Smooth muscle cell (in vitro differentiated cells): ENCODE results near the gene RALY. TPM values are rescaled to one million over a fixed set of nuclear protein-coding genes. Genes with fewer than 3 reads are reported as not detected.
A peak's percentile ranks its signal among the peaks of the same experiment; 100 is the strongest.

ENCODE experiments used
- DNase-seq: peaks from one replicate; lab custom pipeline; 2025; ENCODE audit not compliant: unreplicated experiment; lab: John Stamatoyannopoulos, UW
- H2AFZ ChIP-seq: fragments of 200-600 bp; sonication (generic); 2 replicates; pipeline ENCODE4 v1.6.0; 2016; ENCODE audit warnings: antibody characterized with exemption, low read depth, mild to moderate bottlenecking
- H3F3A ChIP-seq: fragments of 200-600 bp; sonication (generic); 2 replicates; pipeline ENCODE4 v1.6.0; 2017; ENCODE audit warnings: antibody characterized with exemption, low read depth
- H3K27ac ChIP-seq: fragments of 200-600 bp; sonication (generic); 2 replicates; pipeline ENCODE4 v1.5.1; 2016; ENCODE audit warnings: low read depth, mild to moderate bottlenecking
- H3K27me3 ChIP-seq: fragments of 200-600 bp; sonication (generic); 2 replicates; pipeline ENCODE4 v1.6.1; 2016; ENCODE audit warnings: low read depth, mild to moderate bottlenecking
- H3K36me3 ChIP-seq: fragments of 200-600 bp; sonication (generic); 2 replicates; pipeline ENCODE4 v1.5.1; 2016; ENCODE audit warnings: low read depth
- H3K4me1 ChIP-seq: fragments of 200-600 bp; sonication (generic); 2 replicates; pipeline ENCODE4 v1.5.1; 2016; ENCODE audit warnings: low read depth
- H3K4me2 ChIP-seq: fragments of 200-600 bp; sonication (generic); 2 replicates; pipeline ENCODE4 v1.6.0; 2016; ENCODE audit warnings: mild to moderate bottlenecking
- H3K4me3 ChIP-seq: fragments of 200-600 bp; sonication (generic); 2 replicates; pipeline ENCODE4 v1.5.1; 2016; ENCODE audit warnings: mild to moderate bottlenecking
- H3K79me2 ChIP-seq: fragments of 200-600 bp; sonication (generic); 2 replicates; pipeline ENCODE4 v1.6.0; 2016; ENCODE audit warnings: low read depth, mild to moderate bottlenecking
- H3K9ac ChIP-seq: fragments of 200-600 bp; sonication (generic); 2 replicates; pipeline ENCODE4 v1.6.0; 2016; ENCODE audit warnings: low read depth
- H3K9me3 ChIP-seq: fragments of 200-600 bp; sonication (generic); replicated peaks from 2 replicates; pipeline ENCODE4 v1.5.1; 2016; ENCODE audit warnings: low read depth
- H4K20me1 ChIP-seq: fragments of 200-600 bp; sonication (generic); 2 replicates; pipeline ENCODE4 v1.6.0; 2016; ENCODE audit warnings: low read depth
- WGBS: methylation state at CpG from one replicate; pipeline ENCODE4 v1.1.7; 2016; ENCODE audit warnings: low lambda C conversion rate; 5-methylcytosine and 5-hydroxymethylcytosine counted together
- polyA plus RNA-seq: library from polyadenylated mRNA; unstranded; fragments of >200 nt; fragmentation: Nextera tagmentation; extraction: Ambion mirVana; gene quantifications from 2 replicates; pipeline ENCODE4 v1.2.1, GENCODE V29; 2016
- total RNA-seq: library from RNA; depleted of rRNA; stranded (reverse); fragments of >200 nt; gene quantifications from 2 replicates; pipeline ENCODE4 v1.2.3, GENCODE V29; 2014
- TF ChIP-seq, protein P1 (sequence below): fragments of 200-600 bp; sonication (generic); IDR thresholded peaks from 2 replicates; pipeline ENCODE4 v1.5.1; 2017; ENCODE audit warnings: borderline replicate concordance, mild to moderate bottlenecking, antibody characterized with exemption; ENCODE audit not compliant: insufficient read depth, poor library complexity, severe bottlenecking

The RALY gene
- total and polyA plus RNA-seq, 2 experiments from 2014 or later, result 99.7 to 218 TPM

DNA sequence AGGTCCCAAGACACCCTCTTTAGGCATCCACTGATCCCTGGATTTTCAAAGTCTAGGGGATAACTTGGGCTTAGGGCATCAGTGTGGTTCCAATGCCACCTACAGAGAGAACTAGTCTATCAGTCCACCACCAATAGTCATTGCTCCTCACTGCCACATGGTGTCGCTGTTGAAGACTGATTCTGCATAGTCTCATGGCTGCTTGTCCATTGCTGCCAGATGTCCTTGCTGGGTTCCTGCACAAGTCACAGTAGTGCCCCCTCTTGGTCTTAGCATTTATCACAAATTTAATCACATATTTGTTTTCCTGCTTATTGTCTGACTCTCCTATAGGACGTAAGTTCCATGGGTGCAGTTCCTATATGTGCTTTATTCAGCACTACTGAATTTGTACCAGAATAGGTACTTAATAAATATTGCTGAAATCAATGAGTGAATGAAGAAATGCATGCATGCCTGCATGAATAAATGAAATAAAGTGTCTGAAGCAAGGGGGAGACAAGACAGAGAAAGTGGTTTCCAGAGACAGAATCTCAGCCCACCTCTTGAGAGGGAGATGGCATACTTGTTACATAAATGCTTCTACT is 45.9 kb upstream of the RALY start:
- DNase-seq, result no peak
- H3K4me1 ChIP-seq, result no peaks in the 10 kb centered on the region
- H4K20me1 ChIP-seq, result no peaks in the 10 kb centered on the region
- no peaks in the 10 kb centered on the region for H3K36me3 ChIP-seq
- H3K9ac ChIP-seq, result no peak overlapping the region
- H3K27ac ChIP-seq, result no peak overlapping the region
- no peak overlapping the region for H2AFZ ChIP-seq
- no peak overlapping the region for H3K4me3 ChIP-seq
- no peaks in the 10 kb centered on the region for H3K9me3 ChIP-seq
- no peaks in the 10 kb centered on the region for H3F3A ChIP-seq
- H3K27me3 ChIP-seq, result no peaks in the 10 kb centered on the region
- 46% methylated on average over 2 of the region's 2 CpGs for WGBS
- H3K4me2 ChIP-seq, result no peak overlapping the region
- no peaks in the 10 kb centered on the region for H3K79me2 ChIP-seq
- TF ChIP-seq, protein P1, sequence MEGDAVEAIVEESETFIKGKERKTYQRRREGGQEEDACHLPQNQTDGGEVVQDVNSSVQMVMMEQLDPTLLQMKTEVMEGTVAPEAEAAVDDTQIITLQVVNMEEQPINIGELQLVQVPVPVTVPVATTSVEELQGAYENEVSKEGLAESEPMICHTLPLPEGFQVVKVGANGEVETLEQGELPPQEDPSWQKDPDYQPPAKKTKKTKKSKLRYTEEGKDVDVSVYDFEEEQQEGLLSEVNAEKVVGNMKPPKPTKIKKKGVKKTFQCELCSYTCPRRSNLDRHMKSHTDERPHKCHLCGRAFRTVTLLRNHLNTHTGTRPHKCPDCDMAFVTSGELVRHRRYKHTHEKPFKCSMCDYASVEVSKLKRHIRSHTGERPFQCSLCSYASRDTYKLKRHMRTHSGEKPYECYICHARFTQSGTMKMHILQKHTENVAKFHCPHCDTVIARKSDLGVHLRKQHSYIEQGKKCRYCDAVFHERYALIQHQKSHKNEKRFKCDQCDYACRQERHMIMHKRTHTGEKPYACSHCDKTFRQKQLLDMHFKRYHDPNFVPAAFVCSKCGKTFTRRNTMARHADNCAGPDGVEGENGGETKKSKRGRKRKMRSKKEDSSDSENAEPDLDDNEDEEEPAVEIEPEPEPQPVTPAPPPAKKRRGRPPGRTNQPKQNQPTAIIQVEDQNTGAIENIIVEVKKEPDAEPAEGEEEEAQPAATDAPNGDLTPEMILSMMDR, result peak; percentile 45

DNA sequence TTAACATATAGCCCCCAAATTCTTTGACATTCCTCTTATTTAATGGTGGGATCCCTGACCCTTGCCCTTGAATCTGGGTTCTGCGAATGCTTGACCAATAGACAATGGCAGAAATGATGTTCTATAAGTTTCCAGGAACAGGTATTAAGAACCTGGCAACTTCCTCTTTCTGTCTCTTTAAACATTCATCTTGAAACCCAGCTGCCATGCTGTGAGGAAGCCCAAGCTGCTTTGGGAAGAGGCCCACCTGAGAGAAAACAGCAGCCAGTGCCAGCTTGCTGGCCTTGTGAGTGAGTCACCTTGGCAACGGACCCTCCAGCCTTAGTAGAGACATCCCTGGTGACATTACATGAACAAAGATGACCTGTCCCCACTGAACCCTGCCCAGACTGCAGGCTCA is 45.2 kb upstream of the RALY start:
- Histone ChIP-seq H3K27ac (no peak overlapping the region), H3K79me2 (no peaks in the 10 kb centered on the region), H3K9me3 (no peaks in the 10 kb centered on the region), H3K27me3 (no peaks in the 10 kb centered on the region), H4K20me1 (no peaks in the 10 kb centered on the region), H3K4me3 (no peak overlapping the region), H3F3A (no peaks in the 10 kb centered on the region), H3K4me1 (no peaks in the 10 kb centered on the region), H3K9ac (no peak overlapping the region), H3K4me2 (no peak overlapping the region), H3K36me3 (no peaks in the 10 kb centered on the region), H2AFZ (no peak overlapping the region)
- TF ChIP-seq, protein P1, result no peak
- 100% methylated on average over 2 of the region's 2 CpGs for WGBS
- no peak for DNase-seq

DNA sequence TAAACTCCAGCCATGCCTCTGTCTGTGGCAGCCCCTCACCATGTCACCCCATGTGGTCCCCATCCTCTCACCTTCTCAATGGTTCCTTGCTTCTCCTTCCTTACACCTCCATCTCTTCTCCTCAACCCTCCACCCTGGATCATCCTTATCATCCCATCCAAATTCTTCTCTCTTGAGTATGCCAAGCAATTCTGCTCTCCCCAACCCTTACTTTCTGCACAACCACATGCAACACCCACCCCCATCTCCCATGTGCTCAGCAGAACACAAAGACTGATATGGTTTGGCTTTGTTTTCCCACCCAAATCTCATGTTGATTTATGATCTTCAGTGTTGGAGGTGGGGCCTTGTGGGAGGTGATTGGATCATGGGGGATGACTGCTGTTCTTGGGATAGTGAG is 42.5 kb upstream of the RALY start:
- no peaks in the 10 kb centered on the region for H3K27me3 ChIP-seq
- no peaks in the 10 kb centered on the region for H3K9me3 ChIP-seq
- H3F3A ChIP-seq, result no peaks in the 10 kb centered on the region
- TF ChIP-seq, protein P1, result no peak
- no peak for DNase-seq
- no peak overlapping the region for H3K27ac ChIP-seq
- H3K79me2 ChIP-seq, result no peaks in the 10 kb centered on the region
- no peak overlapping the region for H3K4me3 ChIP-seq
- H3K36me3 ChIP-seq, result no peaks in the 10 kb centered on the region
- H3K4me1 ChIP-seq, result no peaks in the 10 kb centered on the region
- H2AFZ ChIP-seq, result no peak overlapping the region
- no peak overlapping the region for H3K4me2 ChIP-seq
- H4K20me1 ChIP-seq, result no peaks in the 10 kb centered on the region
- no peak overlapping the region for H3K9ac ChIP-seq

DNA sequence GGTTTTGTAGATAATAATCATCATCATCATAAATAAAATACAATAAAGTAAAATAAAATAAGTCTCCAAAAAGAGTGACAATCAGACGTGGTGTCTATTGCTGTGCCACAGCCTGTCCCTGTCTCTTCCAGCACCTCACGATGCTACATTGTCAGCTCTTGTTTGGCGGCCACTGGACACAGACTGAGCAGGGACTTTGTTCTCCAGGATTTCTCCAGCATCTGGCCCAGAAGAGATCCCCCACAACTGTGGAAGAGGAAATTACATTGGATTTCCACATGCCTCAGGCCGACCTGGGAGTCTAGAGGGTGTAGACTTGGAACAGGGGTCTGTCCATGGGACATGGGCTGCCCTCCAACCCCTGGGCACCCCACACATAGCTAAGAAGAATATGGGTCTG is 39.2 kb upstream of the RALY start:
- Histone ChIP-seq H3K9ac (no peak overlapping the region), H3K27me3 (no peaks in the 10 kb centered on the region), H3K79me2 (no peaks in the 10 kb centered on the region), H3K4me1 (no peaks in the 10 kb centered on the region), H4K20me1 (no peaks in the 10 kb centered on the region), H3K4me3 (no peak overlapping the region), H3K9me3 (no peaks in the 10 kb centered on the region), H3K27ac (no peak overlapping the region), H3K4me2 (no peak overlapping the region), H2AFZ (no peak overlapping the region), H3K36me3 (no peaks in the 10 kb centered on the region), H3F3A (no peaks in the 10 kb centered on the region)
- no peak for DNase-seq
- 77% methylated on average over 4 of the region's 4 CpGs for WGBS
- TF ChIP-seq, protein P1, result no peak
